ENCODE measurements around the gene GNPDA2. TPM values are rescaled to one million over a fixed set of nuclear protein-coding genes. Genes with fewer than 3 reads are reported as not detected.
A peak's percentile ranks its signal among the peaks of the same experiment; 100 is the strongest.

GNPDA2 gene
- 10 to 100 TPM; 13.1 to 14.6 TPM for total RNA-seq

- Mint-ChIP-seq H3K27me3 (no peaks in the 10 kb centered on the region), H3K4me1 (ENCODE audit: low read depth) (peaks cover 32% of the 10 kb centered on the region), H3K27ac (peak within 1 kb of the TSS; percentile 92), H3K4me3 (peak within 1 kb of the TSS; percentile 91), H3K36me3 (ENCODE audit: low read depth) (peaks cover 3% of the 10 kb centered on the region), H3K9me3 (no peaks in the 10 kb centered on the region)
- ChIA-PET CTCF (interaction anchor here (0.7 to 1.3 kb wide), 3 partner anchors 10 to 34 kb away, joined by 3 read pairs; no protein-coding TSS in a partner anchor), POLR2A (interaction anchor here (0.9 to 2.6 kb wide), 4 partner anchors 10 to 48 kb away, joined by 3 to 15 read pairs (median 3); partner anchors contain the start of gene GUF1)
- DNase-seq (peak; percentile 87), ATAC-seq (peak; percentile 92)
- intact Hi-C loops (cut with micrococcal nuclease): loop anchor here (5.0 kb wide), 1 partner anchor 49 kb away; the partner anchor contains the start of gene GUF1
- TF ChIP-seq CTCF (IDR thresholded peaks at IDR 0.05): no peak
Measured at GRCh38 chr4:44726038-44726871, at the start of gene GNPDA2. Gene GNPDA2 (minus strand): TSS chr4:44726556. CDS start chr4:44722207, 4,349 bp downstream.

- Mint-ChIP-seq H3K27me3 (peaks cover 8% of the 10 kb centered on the region), H3K4me3 (no peak overlapping the region), H3K36me3 (ENCODE audit: low read depth) (no peaks in the 10 kb centered on the region), H3K4me1 (ENCODE audit: low read depth) (no peaks in the 10 kb centered on the region), H3K27ac (no peak overlapping the region), H3K9me3 (peaks cover 9% of the 10 kb centered on the region)
- CTCF ChIA-PET: no interaction called here
- ATAC-seq (no peak), DNase-seq (no peak)
- intact Hi-C loops (cut with micrococcal nuclease): no loop called here
- POLR2A ChIA-PET: interaction anchor here (0.5 kb wide), 1 partner anchor 16 kb away, joined by 5 read pairs; no protein-coding TSS in a partner anchor
- TF ChIP-seq CTCF (IDR thresholded peaks at IDR 0.05): no peak
Measured at GRCh38 chr4:44772340-44772739, 46.0 kb upstream of the GNPDA2 start.

GRCh38 chr4:44771789-44772188, 45.4 kb upstream of the GNPDA2 start:
- Mint-ChIP-seq H3K4me3 (no peak overlapping the region), H3K27ac (no peak overlapping the region), H3K27me3 (peaks cover 8% of the 10 kb centered on the region), H3K36me3 (ENCODE audit: low read depth) (no peaks in the 10 kb centered on the region), H3K4me1 (ENCODE audit: low read depth) (no peaks in the 10 kb centered on the region), H3K9me3 (peaks cover 9% of the 10 kb centered on the region)
- intact Hi-C loops (cut with micrococcal nuclease): no loop called here
- no peak for TF ChIP-seq CTCF (IDR thresholded peaks at IDR 0.05)
- ChIA-PET POLR2A (no interaction called here), CTCF (no interaction called here)
- ATAC-seq (no peak), DNase-seq (no peak)

- H3K9me3 Mint-ChIP-seq: no peaks in the 10 kb centered on the region
- no peak overlapping the region for H3K27ac Mint-ChIP-seq
- TF ChIP-seq CTCF (IDR thresholded peaks at IDR 0.05): no peak
- no peaks in the 10 kb centered on the region for H3K4me1 Mint-ChIP-seq (ENCODE audit: low read depth)
- ChIA-PET CTCF (no interaction called here), POLR2A (no interaction called here)
- H3K36me3 Mint-ChIP-seq (ENCODE audit: low read depth): no peaks in the 10 kb centered on the region
- ATAC-seq (no peak), DNase-seq (no peak)
- no peak overlapping the region for H3K4me3 Mint-ChIP-seq
- intact Hi-C loops (cut with micrococcal nuclease): no loop called here
- peaks cover 16% of the 10 kb centered on the region for H3K27me3 Mint-ChIP-seq
Measured at GRCh38 chr4:44766453-44766852, 40.1 kb upstream of the GNPDA2 start.

GRCh38 chr4:44765116-44765515, 38.8 kb upstream of the GNPDA2 start:
- intact Hi-C loops (cut with micrococcal nuclease): no loop called here
- no peaks in the 10 kb centered on the region for H3K36me3 Mint-ChIP-seq (ENCODE audit: low read depth)
- H3K4me3 Mint-ChIP-seq: no peak overlapping the region
- TF ChIP-seq CTCF (IDR thresholded peaks at IDR 0.05): no peak
- DNase-seq (no peak), ATAC-seq (no peak)
- H3K27ac Mint-ChIP-seq: no peak overlapping the region
- POLR2A ChIA-PET: no interaction called here
- CTCF ChIA-PET: interaction anchor here (1.1 kb wide), 1 partner anchor 9 kb away, joined by 3 read pairs; no protein-coding TSS in a partner anchor
- H3K4me1 Mint-ChIP-seq (ENCODE audit: low read depth): no peaks in the 10 kb centered on the region
- peaks cover 23% of the 10 kb centered on the region for H3K27me3 Mint-ChIP-seq
- no peaks in the 10 kb centered on the region for H3K9me3 Mint-ChIP-seq

Measured in activated CD8-positive, alpha-beta T cell treated with anti-CD3 and anti-CD28 coated beads for 36 hours (primary cell).